ENCODE data around the gene RNF187.

The RNF187 gene

DNA sequence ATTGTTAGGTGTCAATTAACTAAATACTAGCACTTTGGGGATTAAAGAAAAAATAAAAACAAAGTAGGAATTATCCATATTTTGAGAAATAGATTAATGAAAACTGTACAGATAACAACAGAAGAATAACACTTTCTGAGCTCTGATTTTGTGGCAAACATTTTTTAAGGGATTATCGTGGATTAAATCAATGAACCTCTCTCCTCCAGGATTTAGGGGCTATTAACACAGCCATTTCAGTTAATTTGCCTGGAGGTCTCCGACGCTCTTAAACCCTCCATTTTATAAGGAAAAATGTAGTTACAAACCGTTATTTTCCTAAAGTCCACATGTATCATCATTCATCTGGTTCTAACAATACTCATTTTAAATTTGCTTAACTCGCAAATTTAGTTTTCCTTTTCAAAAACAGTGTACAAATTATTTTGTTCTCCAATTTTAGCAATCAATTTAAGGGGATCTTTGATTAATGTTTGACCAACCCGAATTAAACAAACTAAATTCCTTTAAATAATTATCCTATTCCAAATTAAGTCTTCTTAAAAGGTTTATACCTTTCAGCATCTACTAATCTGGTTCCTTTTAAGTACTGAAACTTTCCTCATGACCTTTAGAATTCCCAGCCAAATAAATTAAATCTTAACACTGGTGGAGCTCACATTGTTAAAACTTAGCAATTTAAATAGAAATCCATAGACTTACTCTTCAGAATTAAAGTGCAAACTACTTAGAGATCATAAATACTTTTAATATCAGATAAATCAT, 30.7 kb upstream of the RNF187 start:
- Histone ChIP-seq H3K4me3 (ENCODE audit: low read depth, low read length) (peak overlapping the region; percentile 78), H3K9me3 (ENCODE audit: severe bottlenecking) (no peaks in the 10 kb centered on the region), H3K36me3 (no peaks in the 10 kb centered on the region), H3K27ac (peak overlapping the region; percentile 93), H3K27me3 (ENCODE audit: insufficient read depth, low read depth, severe bottlenecking) (no peaks in the 10 kb centered on the region)
- no peak for DNase-seq
- TF ChIP-seq CTCF (IDR thresholded peaks at IDR 0.05; ENCODE audit: low read depth, low read length): no peak

DNA sequence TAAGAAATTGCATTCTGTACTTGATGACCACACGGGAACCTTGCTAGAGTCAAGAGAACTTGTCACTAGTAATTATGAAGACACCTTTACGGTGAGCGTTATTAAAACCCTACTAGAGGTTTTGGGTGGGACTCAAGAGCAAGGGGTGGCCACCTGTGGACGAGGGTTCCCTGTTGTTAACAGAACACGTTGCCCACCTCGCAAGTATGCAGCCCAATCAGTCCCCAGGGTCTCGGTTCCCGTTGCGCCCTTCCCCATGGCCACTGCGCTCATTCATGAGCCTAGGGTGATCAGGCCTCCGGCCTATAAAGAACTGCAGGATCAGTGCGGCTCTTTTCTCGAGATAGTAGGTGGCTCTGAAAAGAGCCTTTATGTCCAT, 30.2 kb upstream of the RNF187 start:
- H3K27ac ChIP-seq: peak overlapping the region; percentile 93

DNA sequence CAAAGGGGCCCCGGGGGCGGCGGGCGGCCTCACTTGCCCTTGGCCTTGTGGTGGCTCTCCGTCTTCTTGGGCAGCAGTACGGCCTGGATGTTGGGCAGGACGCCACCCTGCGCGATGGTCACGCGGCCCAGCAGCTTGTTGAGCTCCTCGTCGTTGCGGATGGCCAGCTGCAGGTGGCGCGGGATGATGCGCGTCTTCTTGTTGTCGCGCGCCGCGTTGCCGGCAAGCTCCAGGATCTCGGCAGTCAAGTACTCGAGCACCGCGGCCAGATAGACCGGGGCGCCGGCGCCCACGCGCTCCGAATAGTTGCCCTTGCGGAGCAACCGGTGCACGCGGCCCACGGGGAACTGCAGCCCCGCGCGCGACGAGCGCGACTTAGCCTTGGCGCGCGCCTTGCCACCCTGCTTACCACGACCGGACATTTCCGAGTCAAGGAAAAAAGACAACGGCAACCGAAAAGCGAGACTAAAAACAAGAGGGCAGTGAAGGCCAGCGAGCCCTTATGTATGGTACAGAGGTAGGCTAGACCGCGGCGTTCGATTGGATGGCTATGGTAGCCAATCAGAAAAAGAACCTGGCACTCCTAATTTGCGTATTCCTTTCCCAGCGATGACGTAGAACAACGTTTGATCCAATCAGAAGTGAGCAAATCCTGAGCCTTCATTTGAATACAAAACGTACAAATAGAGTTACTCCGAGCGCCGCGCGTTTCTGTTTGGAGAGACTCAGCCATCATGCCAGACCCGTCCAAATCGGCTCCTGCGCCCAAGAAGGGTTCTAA, 29.6 kb upstream of the RNF187 start:
- peak; percentile 85 for DNase-seq
- TF ChIP-seq CTCF (IDR thresholded peaks at IDR 0.05; ENCODE audit: low read depth, low read length): peak; percentile 22; the same call in 1 of the 2 replicates
- Histone ChIP-seq H3K27ac (peak overlapping the region; percentile 93), H3K9me3 (ENCODE audit: severe bottlenecking) (no peaks in the 10 kb centered on the region), H3K36me3 (no peaks in the 10 kb centered on the region), H3K4me3 (ENCODE audit: low read depth, low read length) (peak overlapping the region; percentile 78), H3K27me3 (ENCODE audit: insufficient read depth, low read depth, severe bottlenecking) (no peaks in the 10 kb centered on the region)

More for the DNA sequence above, 30.2 kb upstream of the RNF187 start:
- no peaks in the 10 kb centered on the region for H3K27me3 ChIP-seq (ENCODE audit: insufficient read depth, low read depth, severe bottlenecking)
- H3K4me3 ChIP-seq (ENCODE audit: low read depth, low read length): peak overlapping the region; percentile 78
- no peak for TF ChIP-seq CTCF (IDR thresholded peaks at IDR 0.05; ENCODE audit: low read depth, low read length)
- no peak for DNase-seq
- no peaks in the 10 kb centered on the region for H3K36me3 ChIP-seq
- no peaks in the 10 kb centered on the region for H3K9me3 ChIP-seq (ENCODE audit: severe bottlenecking)

DNA sequence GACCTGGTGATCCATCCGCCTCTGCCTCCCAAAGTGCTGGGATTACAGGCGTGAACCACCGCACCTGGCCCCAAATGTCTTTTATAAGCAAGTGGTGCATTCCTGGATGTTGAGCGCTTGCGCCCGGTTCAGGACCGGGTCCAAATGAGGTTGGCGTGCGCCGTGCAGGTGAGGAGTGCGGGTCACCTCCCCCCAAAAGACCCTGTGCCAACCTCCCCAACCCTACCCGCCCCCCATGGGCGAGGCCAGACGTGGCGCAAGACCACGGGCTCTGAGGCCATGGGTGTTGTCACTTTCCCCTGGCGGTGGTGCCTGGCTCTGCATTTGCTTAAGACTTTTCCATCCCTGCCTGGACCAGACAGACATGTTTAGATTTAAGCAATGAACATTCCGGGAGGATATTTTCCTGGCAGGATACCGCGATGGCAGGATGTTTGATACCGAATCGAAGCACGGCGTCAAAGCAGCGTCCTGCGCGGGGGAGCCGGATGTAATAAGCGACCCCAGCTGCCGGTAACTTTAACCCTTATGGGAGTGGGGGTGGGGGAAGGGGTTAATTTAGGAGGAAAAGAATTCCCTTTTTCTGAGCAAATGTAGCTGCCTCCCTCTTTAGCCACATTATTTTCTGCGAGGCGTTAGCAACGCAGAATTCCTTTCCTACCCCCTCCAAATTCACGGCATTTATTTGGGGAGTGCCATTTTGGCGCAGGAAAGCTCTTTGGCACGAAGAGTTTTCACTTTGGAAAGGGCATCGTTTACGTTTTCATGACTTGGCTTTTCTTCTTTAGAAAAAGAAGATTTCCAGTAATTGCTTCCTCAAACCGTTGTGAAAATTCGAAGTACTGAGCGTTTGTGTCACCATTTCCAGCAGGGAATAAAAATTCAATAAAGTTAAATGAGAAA, 27.8 kb upstream of the RNF187 start:
- H3K27ac ChIP-seq: no peak overlapping the region
- DNase-seq: peak; percentile 56
- no peaks in the 10 kb centered on the region for H3K36me3 ChIP-seq
- no peaks in the 10 kb centered on the region for H3K9me3 ChIP-seq (ENCODE audit: severe bottlenecking)
- no peaks in the 10 kb centered on the region for H3K27me3 ChIP-seq (ENCODE audit: insufficient read depth, low read depth, severe bottlenecking)
- TF ChIP-seq CTCF (IDR thresholded peaks at IDR 0.05; ENCODE audit: low read depth, low read length): peak; percentile 59
- peak overlapping the region; percentile 78 for H3K4me3 ChIP-seq (ENCODE audit: low read depth, low read length)

GRCh38 chr1:228460821-228461220, 26.4 kb upstream of the RNF187 start:
- H3K27me3 ChIP-seq (ENCODE audit: insufficient read depth, low read depth, severe bottlenecking): no peaks in the 10 kb centered on the region
- H3K27ac ChIP-seq: no peak overlapping the region
- no peak for TF ChIP-seq CTCF (IDR thresholded peaks at IDR 0.05; ENCODE audit: low read depth, low read length)

More at GRCh38 chr1:228460821-228461220, 26.4 kb upstream of the RNF187 start:
- DNase-seq: no peak
- no peak overlapping the region for H3K4me3 ChIP-seq (ENCODE audit: low read depth, low read length)
- H3K9me3 ChIP-seq (ENCODE audit: severe bottlenecking): no peaks in the 10 kb centered on the region
- no peaks in the 10 kb centered on the region for H3K36me3 ChIP-seq

All from WERI-Rb-1 (cell line).